ENCODE data around the gene C10orf143.

- TF ChIP-seq POLR2A (IDR thresholded peaks at IDR 0.05; ENCODE audit: low read depth) = no peak
- TF ChIP-seq EP300 (IDR thresholded peaks at IDR 0.05) = no peak
- TF ChIP-seq, protein P1, sequence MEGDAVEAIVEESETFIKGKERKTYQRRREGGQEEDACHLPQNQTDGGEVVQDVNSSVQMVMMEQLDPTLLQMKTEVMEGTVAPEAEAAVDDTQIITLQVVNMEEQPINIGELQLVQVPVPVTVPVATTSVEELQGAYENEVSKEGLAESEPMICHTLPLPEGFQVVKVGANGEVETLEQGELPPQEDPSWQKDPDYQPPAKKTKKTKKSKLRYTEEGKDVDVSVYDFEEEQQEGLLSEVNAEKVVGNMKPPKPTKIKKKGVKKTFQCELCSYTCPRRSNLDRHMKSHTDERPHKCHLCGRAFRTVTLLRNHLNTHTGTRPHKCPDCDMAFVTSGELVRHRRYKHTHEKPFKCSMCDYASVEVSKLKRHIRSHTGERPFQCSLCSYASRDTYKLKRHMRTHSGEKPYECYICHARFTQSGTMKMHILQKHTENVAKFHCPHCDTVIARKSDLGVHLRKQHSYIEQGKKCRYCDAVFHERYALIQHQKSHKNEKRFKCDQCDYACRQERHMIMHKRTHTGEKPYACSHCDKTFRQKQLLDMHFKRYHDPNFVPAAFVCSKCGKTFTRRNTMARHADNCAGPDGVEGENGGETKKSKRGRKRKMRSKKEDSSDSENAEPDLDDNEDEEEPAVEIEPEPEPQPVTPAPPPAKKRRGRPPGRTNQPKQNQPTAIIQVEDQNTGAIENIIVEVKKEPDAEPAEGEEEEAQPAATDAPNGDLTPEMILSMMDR (IDR thresholded peaks at IDR 0.05) = no peak
These were observed 68.9 kb downstream of the C10orf143 start for GRCh38 chr10:130041451-130042371.
